PC-9 (cell line): ENCODE measurements around the gene CHRNA3.

Experiments used
- EZH2 ChIP-seq: fragments of 200-600 bp; sonication (generic); IDR thresholded peaks from 2 replicates; pipeline ENCODE4 v1.8.0; 2017; ENCODE audit warnings: antibody characterized with exemption, low read depth
- TF ChIP-seq, protein P1 (sequence below): fragments of 200-600 bp; sonication (generic); conservative IDR thresholded peaks from 2 replicates; pipeline ENCODE4 v1.6.1; 2017; ENCODE audit warnings: mixed run types, antibody characterized with exemption, mild to moderate bottlenecking, moderate library complexity

DNA sequence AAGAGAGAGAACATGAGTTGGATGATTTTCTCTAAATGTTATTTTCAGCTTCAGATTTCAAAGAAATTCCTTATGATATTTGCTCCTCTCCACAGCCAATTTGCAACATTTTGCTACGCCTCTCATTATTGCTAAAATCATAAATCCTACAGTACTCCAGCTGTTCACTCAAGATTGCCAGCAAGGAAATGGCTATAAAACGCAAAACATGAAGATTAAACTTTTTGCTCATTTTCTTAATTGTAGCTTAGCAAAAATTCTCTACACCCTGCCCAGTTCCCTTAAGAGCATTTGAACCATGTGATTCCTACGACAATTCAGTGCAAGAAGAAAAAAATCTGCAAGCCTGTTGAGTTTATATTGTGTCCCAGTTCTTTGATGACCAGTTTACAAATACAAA, 6.8 kb downstream of the CHRNA3 start:
- TF ChIP-seq, protein P1, sequence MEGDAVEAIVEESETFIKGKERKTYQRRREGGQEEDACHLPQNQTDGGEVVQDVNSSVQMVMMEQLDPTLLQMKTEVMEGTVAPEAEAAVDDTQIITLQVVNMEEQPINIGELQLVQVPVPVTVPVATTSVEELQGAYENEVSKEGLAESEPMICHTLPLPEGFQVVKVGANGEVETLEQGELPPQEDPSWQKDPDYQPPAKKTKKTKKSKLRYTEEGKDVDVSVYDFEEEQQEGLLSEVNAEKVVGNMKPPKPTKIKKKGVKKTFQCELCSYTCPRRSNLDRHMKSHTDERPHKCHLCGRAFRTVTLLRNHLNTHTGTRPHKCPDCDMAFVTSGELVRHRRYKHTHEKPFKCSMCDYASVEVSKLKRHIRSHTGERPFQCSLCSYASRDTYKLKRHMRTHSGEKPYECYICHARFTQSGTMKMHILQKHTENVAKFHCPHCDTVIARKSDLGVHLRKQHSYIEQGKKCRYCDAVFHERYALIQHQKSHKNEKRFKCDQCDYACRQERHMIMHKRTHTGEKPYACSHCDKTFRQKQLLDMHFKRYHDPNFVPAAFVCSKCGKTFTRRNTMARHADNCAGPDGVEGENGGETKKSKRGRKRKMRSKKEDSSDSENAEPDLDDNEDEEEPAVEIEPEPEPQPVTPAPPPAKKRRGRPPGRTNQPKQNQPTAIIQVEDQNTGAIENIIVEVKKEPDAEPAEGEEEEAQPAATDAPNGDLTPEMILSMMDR: no peak
- no peak for TF ChIP-seq EZH2
